ENCODE measurements around the gene P3H2.
"Not testable (repeated sequence)": the region's sequence is repeated elsewhere in the genome, so short reads cannot be mapped to it uniquely, and the experiment has no call there.

P3H2 gene

DNA sequence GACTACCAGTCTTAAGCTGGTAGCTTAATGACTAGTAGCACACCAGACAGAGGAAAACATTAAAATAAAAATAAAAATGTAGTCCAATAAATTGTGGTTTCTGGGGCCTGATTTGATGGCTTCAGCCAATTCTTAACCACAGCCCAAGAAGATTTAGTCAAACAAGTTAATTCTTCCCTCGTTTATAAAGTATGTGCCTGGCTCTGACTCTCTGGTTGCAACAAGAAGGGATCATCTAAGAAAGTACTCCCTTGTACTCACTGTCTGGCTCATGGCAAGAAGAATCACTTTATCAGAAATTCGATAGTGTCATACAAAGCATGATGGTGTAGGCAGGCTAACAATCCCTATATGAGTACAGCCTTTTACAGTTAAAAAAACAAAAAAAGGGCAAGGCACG, 141.9 kb downstream of the P3H2 start:
- DNase-seq (ENCODE audit: low spot score): no peak

DNA sequence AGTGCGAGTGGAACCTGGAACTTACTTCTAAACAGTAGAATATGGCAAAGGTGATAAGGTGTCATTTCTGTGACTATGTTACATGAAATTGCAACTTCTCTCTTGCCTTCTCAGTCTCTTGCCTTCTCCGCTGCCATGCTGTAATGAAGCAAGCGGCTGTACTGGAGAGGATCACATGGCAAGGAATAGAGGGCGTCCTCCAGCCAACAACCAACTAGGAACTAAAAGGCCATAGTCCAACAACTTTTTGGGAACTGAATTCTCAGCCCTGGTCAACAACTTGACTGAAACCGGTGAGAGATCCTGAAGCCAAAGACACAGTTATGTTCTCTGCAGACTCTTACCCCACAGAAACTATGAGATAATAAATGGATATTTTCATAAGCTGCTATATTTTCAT, 143.5 kb downstream of the P3H2 start:
- no peak for DNase-seq (ENCODE audit: low spot score)

DNA sequence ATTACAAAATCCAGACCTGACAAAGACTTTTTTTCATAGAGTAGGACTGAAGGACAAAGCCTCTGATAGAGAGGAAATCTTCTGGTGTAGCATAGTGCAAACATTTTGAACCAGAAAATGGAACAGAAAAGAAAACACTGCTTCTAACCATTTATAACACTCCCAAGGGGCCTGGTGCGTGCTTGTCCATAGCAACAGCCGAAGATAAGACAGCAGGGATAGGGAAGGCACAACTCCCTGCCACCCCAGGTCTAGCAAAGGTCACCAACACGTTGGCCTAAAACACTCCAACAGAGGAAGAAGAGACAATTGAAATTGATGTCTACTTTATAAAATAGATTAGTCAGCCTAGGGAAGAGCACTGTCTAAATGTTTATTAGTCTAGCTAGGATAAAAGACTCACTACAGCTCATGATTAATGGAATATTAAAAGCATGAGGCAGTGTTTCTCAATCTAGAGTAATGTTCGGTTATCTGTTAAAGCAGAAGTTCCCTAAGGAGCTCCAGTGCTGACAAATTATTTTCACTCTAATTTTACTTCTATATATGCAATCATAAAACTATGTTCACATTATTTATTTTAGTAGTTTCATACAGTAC, 145.2 kb downstream of the P3H2 start:
- no peak for DNase-seq (ENCODE audit: low spot score)

- DNase-seq (ENCODE audit: low spot score): no peak
These were observed 146.3 kb downstream of the P3H2 start for GRCh38 chr3:189974359-189974758.

DNA sequence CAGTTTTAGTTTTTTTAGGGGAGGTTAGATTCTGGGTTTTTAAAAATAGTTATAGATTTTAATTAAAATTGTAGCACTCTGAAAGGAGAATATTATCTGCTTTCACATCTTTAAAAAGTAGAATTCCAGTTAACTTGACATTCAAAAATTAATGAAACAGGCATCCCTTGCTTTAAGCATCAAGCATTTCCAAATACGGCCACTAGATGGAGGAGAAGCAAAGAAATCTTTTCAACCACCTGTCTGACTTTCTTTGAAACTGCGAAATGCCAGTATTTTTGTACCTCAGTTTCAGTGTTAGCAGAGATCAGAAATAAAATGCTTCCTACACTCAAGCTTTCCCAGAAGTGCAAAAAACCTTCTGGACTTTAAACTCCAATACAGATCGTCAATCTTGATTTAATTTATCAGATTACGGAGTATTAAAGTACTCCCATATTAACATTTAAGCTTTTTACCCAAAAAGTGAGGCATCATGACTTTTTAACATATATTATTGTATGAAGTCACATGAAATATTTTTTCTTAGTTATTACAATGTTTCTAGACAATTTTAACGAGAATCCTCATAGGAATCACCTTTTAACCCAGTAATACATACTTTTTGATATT, 153.3 kb downstream of the P3H2 start:
- DNase-seq (ENCODE audit: low spot score): peak; percentile 61

GRCh38 chr3:189966843-189967242, 153.9 kb downstream of the P3H2 start:
- no peak for DNase-seq (ENCODE audit: low spot score)

DNA sequence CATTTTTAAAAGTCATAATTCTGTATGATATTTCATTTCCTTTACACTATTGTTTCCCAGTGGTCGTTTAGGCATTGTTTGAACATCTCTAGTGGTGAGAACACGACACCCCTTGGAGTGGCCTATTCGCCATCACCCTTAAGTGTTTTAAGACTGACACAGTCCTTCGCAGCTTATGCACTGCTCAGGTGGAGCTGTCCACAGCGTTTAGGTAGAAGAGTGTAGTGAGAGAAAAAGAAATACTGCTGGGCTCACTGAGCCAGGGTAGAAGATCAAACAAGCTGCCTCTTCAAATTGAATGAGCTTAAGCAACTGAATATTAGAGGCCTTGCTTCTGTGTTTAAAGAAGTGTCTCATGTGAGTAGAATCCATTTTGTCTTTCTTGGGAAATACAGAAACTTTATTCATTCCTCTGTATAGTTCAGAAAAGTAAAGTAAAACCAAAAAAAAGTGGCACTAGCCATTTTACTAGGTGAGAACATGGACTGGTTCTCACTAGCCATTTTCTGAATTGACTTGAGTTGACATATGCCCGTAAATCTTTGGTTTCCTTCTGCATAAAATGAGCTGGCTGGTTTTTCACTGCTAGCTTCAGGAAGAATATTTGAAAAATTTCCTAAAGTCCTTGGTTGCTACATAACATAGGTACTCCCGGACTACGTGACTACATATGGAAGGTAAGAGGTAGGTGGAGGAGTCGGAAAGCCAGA, 155.9 kb downstream of the P3H2 start:
- no peak for DNase-seq (ENCODE audit: low spot score)

DNA sequence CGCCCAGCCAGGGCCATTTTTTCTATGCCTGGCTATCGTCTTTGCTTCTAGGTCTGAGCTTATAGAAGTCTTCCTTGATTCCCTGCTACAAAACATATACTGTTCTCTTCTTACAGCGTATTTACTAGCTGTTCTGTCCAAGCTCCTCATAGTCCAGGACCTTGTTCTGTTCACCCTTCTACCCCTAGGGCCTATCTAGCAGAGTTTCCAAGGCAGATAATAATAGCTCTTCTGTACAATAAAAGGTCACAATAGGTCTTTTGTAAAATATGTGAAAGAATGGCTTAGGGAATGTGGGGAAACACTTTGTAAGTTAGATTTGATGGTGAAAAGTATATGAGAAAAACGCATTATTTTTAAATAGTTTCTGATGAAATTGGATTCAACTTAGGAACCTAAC, 158.2 kb downstream of the P3H2 start:
- no peak for DNase-seq (ENCODE audit: low spot score)

DNA sequence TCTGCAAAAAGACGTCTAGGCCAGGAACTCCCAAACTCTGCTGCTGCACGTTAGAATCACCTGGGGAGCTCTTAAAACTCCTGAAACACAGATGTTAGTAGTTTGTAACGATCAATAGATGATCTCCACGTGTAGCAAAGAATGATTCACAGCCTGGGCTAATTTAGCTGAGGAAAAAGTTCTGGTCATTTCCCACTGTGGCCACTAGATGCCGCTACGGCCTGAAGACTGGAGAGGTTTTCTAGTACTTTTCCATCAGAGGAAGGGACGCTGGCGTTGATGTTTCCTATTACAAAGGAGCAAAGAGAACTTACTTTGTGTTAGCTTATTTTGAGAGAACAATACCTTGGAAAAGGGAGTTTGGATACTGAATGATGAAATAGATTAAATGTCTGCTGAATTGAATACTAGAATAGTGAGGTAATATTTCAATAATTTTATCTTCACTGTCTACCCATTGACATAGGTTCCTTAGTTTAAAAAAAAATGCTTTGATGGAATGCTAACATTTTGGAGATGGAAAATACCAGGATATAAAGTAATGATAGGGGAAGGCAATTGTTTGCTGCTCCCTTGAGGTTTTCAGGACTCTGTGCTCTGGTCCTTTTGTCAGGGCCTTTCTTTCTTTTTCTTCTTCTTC, 159.1 kb downstream of the P3H2 start:
- DNase-seq (ENCODE audit: low spot score): peak; percentile 76

DNA sequence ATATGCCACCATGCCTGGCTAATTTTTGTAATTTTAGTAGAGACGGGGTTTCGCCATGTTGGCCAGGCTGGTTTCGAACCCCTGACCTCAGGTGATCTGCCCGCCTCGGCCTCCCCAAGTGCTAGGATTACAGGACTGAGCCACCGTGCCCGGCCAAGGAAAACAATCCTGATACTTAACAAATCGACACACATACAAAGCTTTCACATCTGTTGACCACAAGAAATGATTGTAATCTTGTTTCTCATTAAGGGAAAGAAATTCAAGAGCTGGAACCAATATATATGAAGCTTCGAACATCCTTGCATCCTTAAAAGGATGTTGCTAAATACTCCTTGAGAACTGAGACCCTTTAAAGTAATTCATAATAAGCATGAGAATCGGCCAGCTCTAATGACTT, 159.6 kb downstream of the P3H2 start:
- DNase-seq (ENCODE audit: low spot score): not testable (repeated sequence)

GRCh38 chr3:189954733-189955665, 165.7 kb downstream of the P3H2 start:
- DNase-seq (ENCODE audit: low spot score): no peak

DNA sequence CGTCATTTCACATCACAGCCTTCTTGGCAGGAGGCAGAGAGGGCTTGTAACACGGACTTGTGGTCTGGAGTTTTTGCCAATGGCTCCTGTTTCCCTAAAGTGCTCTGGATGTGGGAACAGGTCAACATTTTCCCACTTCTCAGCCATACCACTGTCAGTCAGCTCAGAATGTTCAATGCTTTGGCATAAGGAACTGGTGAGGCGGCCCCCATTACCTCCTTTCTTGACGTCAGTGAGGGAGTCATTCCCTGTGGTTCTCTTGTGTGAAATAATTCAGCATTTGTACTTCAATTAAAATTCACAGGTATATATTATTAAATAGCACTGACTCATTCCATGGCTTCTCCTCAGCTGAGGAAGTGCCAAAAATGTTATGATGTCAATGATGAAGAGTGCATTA, 167.1 kb downstream of the P3H2 start:
- DNase-seq (ENCODE audit: low spot score): no peak

DNA sequence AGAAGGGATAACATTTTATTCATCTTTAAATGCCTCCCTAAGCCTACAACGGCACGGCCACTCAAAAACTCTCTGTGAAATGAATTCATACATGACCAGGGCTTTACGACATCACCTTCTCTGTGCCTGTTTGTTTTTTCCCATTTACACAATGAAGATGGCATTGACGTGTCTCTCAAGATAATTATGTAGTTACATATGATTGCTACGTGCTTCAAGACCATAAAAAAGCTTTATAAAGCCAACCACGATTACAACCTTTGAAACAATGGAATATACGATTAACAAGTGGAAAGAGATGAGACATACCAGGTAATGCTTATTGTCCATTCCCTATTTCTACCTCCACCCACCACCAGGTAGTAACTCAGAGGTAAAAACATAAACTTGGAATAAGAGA, 168.4 kb downstream of the P3H2 start:
- DNase-seq (ENCODE audit: low spot score): no peak

GRCh38 chr3:189950258-189950657, 170.4 kb downstream of the P3H2 start:
- DNase-seq (ENCODE audit: low spot score): no peak

DNA sequence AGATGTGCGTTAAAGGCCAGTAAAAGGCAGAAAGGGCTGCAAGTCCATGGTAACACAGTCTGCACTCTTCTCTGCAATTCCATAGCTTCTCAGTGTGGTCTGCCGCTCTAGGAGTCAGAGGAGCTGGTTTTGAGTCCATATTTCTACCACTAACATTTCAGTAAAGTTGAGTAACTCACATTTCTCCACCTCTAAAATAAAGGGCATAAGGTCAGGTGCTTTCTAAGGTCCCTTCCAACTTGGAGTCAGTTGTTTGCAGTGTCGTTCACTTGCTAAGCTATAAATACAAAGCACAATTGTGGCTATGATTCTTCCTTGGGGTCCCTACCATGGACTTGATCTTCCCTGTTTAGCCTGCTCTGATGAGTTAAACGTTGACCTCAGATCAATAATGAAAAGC, 171.1 kb downstream of the P3H2 start:
- DNase-seq (ENCODE audit: low spot score): no peak

DNA sequence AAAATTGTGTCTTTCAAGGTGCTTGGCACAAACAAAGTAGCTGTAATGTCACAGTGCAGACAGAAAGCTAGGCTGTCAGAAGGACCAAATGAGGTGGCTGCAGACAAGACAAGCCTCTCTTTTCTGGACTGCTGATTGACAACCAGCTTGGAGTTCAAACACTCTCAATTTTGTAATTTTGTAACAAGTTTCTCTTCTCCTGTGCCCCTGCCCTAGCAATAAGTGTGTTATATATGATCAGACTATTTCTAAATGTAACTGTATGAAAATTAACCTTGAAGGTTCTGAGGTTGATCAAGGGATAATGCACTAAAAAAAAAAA, 172.0 kb downstream of the P3H2 start:
- no peak for DNase-seq (ENCODE audit: low spot score)

- peak; percentile 16 for DNase-seq (ENCODE audit: low spot score)
These were observed 172.6 kb downstream of the P3H2 start for GRCh38 chr3:189947948-189948723.

DNA sequence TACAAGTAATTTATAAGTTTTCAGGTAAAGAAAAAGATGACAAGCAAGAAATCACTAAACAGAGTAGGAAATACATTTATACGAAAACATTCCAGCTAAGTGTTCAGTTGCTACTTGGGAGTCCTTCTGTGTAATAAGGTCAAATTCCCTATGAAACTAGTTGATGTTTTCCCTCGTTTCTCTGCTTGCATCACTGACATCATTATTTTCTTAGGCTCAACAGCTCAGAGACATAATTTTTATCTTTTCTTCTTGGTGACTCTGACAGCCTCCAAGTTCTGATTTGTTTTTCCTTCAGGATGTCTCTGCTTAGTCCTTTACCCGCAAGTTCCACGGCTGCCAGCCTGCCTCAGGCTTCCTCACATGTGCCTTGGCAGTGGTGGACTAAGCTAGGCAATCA, 173.6 kb downstream of the P3H2 start:
- DNase-seq (ENCODE audit: low spot score): no peak

- DNase-seq (ENCODE audit: low spot score): no peak
These were observed 174.6 kb downstream of the P3H2 start for GRCh38 chr3:189945935-189946709.

DNA sequence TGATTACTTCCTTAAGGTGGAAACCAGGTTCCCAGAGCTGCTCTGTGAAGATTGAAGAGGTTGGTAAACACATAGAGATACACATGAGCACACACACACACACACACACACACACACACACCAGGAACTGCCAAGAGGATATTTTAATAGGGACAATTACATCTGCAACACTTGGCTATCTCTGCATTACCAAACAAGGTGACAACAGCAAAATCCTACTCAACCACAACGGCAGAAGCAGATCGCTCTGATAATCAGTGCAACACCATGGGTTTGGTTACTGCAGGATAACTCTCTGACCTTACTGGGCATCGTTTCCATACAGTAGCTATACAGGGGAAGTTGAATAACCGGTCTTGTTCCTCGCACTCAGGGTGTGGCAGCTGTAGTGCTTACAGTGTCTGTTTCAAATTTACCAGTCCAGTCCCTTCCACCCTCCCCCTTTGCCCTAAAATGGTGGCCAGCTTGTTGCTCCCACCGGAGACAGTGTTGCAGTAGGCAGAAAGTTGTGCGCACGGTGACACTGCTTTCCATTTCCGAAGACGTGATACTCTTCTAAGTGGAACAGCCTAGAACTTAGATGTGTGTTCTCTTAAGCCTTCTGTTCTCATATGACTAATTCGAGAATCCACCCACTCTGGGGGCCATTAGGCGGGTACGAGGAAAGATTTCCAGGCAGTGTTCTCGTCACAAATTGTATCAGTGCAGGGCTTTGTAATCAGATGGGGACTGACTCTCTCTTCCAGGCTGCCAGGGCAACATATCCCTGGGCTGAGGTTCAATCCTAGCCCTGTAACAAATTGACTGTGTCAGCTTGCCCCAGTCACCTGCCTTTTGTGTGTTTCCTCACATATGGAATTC, 176.2 kb downstream of the P3H2 start:
- no peak for DNase-seq (ENCODE audit: low spot score)
